VCaP (cell line): ENCODE data around the gene CEACAM16.
"Not testable (repeated sequence)": the region's sequence is repeated elsewhere in the genome, so short reads cannot be mapped to it uniquely, and the experiment has no call there.

Source experiments
- H3K27ac ChIP-seq: fragments of 450-650 bp; 2 replicates; pipeline ENCODE4 v1.5.1; 2017
- CTCF ChIP-seq: fragments of 450-650 bp; conservative IDR thresholded peaks from 2 replicates; pipeline ENCODE4 v1.5.1; 2017; ENCODE audit warnings: mild to moderate bottlenecking, moderate library complexity

Gene CEACAM16

DNA sequence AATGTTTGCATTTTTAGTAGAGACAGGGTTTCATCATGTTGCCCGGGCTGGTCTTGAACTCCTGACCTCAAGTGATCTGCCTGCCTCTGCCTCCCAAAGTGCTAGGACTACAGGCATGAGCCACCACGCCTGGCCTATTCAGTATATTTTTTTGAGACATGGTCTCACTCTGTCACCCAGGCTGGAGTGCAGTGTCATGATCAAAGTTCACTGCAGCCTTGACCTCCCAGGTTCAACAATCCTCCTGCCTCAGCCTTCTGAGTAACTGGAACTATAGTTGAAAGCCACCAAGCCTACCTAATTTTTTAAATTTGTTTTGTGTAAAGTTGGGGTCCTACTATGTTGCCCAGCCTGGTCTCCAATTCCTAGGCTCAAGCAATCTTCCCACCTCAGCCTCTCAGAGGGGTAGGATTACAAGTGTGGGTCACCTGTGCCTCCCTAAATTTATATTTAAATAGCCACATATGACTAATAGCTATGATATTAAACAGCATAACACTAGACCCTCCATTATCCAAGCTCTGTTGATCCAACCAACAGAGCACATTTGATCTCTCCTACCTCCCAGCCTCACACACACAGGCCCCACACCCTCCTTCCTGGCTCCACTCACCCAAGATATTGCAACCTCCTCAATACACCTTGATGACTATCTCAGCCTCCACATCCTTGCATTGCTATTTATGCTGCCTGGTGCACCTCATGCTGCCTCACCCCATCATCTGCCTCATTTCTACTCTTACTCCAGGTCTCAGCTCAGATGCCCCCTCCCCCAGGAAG, 29.8 kb upstream of the CEACAM16 start:
- no peak for TF ChIP-seq CTCF
- H3K27ac ChIP-seq: no peak overlapping the region

- not testable (repeated sequence) for H3K27ac ChIP-seq
Observed at GRCh38 chr19:44670027-44670426, 28.9 kb upstream of the CEACAM16 start.

DNA sequence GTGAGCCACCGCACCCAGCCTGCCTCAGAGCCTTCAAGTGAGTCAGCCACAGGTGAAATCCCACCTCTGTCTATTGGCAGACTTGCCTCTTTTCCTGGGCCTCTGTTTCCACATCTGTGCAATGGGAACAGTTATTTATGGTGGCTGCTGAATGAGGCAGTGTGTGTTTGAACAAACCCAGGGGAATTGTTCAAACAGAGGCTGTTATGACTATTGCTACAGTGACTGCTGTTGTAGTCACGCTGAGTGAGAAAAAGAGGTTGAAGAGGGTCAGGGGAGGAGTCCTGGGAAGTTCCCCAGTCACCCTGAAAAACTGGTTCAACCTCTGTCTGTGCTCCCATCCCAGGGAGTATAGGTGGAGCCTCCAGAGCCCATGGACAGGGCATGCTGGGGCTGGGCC, 27.6 kb upstream of the CEACAM16 start, which contains the start of gene CEACAM19:
CEACAM19 (plus strand) TSS at position 83 of the 400 bp plus-strand sequence. CDS start 450 bp downstream, outside the sequence.
- no peak for TF ChIP-seq CTCF
- no peak within 1 kb of the TSS for H3K27ac ChIP-seq

DNA sequence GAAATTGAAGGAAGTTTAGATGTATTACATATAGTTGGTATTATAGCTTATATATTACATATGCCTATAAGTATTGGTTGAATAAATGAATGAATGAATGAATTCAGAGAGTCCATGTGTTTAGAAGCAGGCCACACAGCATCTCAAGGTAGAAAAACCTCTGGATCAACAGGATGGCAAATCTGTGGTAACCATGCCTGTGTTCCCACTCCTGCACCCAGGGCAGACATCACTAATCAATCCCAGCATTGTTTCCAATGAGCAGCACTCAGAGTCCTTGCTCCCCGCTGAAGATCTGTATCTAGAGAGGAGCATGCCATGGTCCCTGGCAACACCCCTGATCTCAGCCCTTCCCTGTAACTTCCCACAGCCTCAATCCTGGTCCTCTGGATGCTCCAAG, 26.7 kb upstream of the CEACAM16 start:
- H3K27ac ChIP-seq: no peak overlapping the region
- no peak for TF ChIP-seq CTCF

DNA sequence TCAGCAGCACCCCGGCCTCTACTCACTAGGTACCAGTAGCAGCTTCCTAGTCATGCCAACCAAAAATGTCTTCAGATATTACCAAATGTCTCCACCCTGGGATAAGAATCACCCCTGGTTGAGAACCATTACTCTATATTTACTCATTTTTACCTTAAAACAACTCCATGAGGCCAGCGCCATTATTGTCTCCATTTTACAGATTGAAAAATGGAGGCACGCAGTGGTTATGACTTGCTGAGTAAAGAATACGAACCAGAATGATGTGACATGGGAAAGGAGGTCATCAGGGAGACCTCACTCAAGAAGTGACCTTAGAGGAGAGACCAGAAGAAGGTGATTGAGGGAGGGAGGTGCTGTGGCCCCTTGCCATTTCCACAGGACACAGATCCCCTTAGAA, 25.4 kb upstream of the CEACAM16 start:
- no peak overlapping the region for H3K27ac ChIP-seq
- no peak for TF ChIP-seq CTCF

DNA sequence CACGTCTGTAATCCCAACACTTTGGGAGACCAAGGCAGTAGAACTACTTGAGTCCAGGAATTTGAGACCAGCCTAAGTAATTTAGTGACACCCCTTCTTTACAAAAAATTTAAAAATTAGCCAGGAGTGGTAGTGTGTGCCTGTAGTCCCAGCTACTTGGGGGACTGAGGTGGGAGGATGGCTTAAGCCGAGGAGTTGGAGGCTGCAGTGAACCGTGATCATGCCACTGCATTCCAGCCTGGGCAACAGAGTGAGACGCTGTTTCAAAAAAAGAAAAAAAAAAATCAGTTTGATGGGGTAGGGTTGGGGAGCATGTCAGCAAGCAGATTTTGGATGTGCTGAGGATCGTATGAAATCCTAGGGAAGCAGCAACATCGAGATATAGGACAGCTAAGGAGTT, 23.4 kb upstream of the CEACAM16 start:
- TF ChIP-seq CTCF: no peak
- no peak overlapping the region for H3K27ac ChIP-seq

- no peak for TF ChIP-seq CTCF
Observed at GRCh38 chr19:44677019-44677811, 21.7 kb upstream of the CEACAM16 start.

GRCh38 chr19:44680536-44680935, 18.4 kb upstream of the CEACAM16 start:
- TF ChIP-seq CTCF: no peak

More at GRCh38 chr19:44677019-44677811, 21.7 kb upstream of the CEACAM16 start:
- no peak overlapping the region for H3K27ac ChIP-seq

More at GRCh38 chr19:44680536-44680935, 18.4 kb upstream of the CEACAM16 start:
- H3K27ac ChIP-seq: no peak overlapping the region
